Mesothelial cell of epicardium (in vitro differentiated cells): Measurements from ENCODE around the gene HMGN3. TPM values are rescaled to one million over a fixed set of nuclear protein-coding genes. Genes with fewer than 3 reads are reported as not detected.

Experiments
- DNase-seq, 2 experiments: peaks; one replicate each; pipeline ENCODE4 v3.0.0; 2021; ENCODE audit warnings: low spot score in 2 of 2; ENCODE audit not compliant: unreplicated experiment in 2 of 2
- H3K27ac Mint-ChIP-seq: 2 replicates; pipeline ENCODE4 v1.8.0; 2021; ENCODE audit warnings: mixed read lengths
- H3K27me3 Mint-ChIP-seq: 2 replicates; pipeline ENCODE4 v1.8.0; 2021; ENCODE audit warnings: low read depth, mixed read lengths
- H3K36me3 Mint-ChIP-seq: 2 replicates; pipeline ENCODE4 v1.8.0; 2021; ENCODE audit warnings: mixed read lengths
- H3K4me1 Mint-ChIP-seq: 2 replicates; pipeline ENCODE4 v1.8.0; 2021; ENCODE audit warnings: mixed read lengths
- H3K4me3 Mint-ChIP-seq: 2 replicates; pipeline ENCODE4 v1.8.0; 2021; ENCODE audit warnings: mild to moderate bottlenecking, moderate library complexity, mixed read lengths
- H3K9me3 Mint-ChIP-seq: 2 replicates; pipeline ENCODE4 v1.8.0; 2021; ENCODE audit warnings: mixed read lengths
- total RNA-seq: library from RNA; stranded (reverse); gene quantifications from 3 replicates; pipeline ENCODE4 v1.2.1, GENCODE V29; 2021
- TF ChIP-seq, protein P1 (sequence below): fragments of 200-600 bp; sonication (generic); IDR thresholded peaks from one replicate; pipeline ENCODE4 v1.5.0; 2021; ENCODE audit warnings: antibody characterized with exemption; ENCODE audit not compliant: unreplicated experiment

The HMGN3 gene
- total RNA-seq, 1 donor from 2014 or later = 104 TPM

- Mint-ChIP-seq H3K4me3 (no peak overlapping the region), H3K27me3 (no peaks in the 10 kb centered on the region), H3K36me3 (peaks cover 30% of the 10 kb centered on the region), H3K4me1 (no peaks in the 10 kb centered on the region), H3K27ac (no peak overlapping the region), H3K9me3 (no peaks in the 10 kb centered on the region)
- TF ChIP-seq, protein P1, sequence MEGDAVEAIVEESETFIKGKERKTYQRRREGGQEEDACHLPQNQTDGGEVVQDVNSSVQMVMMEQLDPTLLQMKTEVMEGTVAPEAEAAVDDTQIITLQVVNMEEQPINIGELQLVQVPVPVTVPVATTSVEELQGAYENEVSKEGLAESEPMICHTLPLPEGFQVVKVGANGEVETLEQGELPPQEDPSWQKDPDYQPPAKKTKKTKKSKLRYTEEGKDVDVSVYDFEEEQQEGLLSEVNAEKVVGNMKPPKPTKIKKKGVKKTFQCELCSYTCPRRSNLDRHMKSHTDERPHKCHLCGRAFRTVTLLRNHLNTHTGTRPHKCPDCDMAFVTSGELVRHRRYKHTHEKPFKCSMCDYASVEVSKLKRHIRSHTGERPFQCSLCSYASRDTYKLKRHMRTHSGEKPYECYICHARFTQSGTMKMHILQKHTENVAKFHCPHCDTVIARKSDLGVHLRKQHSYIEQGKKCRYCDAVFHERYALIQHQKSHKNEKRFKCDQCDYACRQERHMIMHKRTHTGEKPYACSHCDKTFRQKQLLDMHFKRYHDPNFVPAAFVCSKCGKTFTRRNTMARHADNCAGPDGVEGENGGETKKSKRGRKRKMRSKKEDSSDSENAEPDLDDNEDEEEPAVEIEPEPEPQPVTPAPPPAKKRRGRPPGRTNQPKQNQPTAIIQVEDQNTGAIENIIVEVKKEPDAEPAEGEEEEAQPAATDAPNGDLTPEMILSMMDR = no peak
- no peak for DNase-seq
Measured at GRCh38 chr6:79203753-79204253, 30.7 kb downstream of the HMGN3 start.

GRCh38 chr6:79202556-79202955 lies 31.9 kb downstream of the HMGN3 start:
- no peaks in the 10 kb centered on the region for H3K27me3 Mint-ChIP-seq
- H3K4me3 Mint-ChIP-seq = no peak overlapping the region
- H3K4me1 Mint-ChIP-seq = no peaks in the 10 kb centered on the region
- peaks cover under 1% of the 10 kb centered on the region for H3K9me3 Mint-ChIP-seq
- H3K27ac Mint-ChIP-seq = no peak overlapping the region
- H3K36me3 Mint-ChIP-seq = peaks cover 22% of the 10 kb centered on the region
- TF ChIP-seq, protein P1 = no peak
- no peak for DNase-seq

- H3K36me3 Mint-ChIP-seq = peaks cover 20% of the 10 kb centered on the region
- H3K9me3 Mint-ChIP-seq = peaks cover 6% of the 10 kb centered on the region
- no peaks in the 10 kb centered on the region for H3K27me3 Mint-ChIP-seq
- peak overlapping the region; percentile 9 for H3K27ac Mint-ChIP-seq
- no peaks in the 10 kb centered on the region for H3K4me1 Mint-ChIP-seq
- H3K4me3 Mint-ChIP-seq = no peak overlapping the region
- no peak for DNase-seq
- TF ChIP-seq, protein P1 = no peak
Measured at GRCh38 chr6:79201983-79202382, 32.5 kb downstream of the HMGN3 start.

GRCh38 chr6:79201143-79201542 lies 33.3 kb downstream of the HMGN3 start:
- TF ChIP-seq, protein P1 = no peak

GRCh38 chr6:79196912-79197311 lies 37.6 kb downstream of the HMGN3 start:
- DNase-seq = no peak
- Mint-ChIP-seq H3K4me3 (no peak overlapping the region), H3K9me3 (peaks cover 18% of the 10 kb centered on the region), H3K27ac (no peak overlapping the region), H3K27me3 (no peaks in the 10 kb centered on the region), H3K4me1 (no peaks in the 10 kb centered on the region), H3K36me3 (peaks cover 14% of the 10 kb centered on the region)
- TF ChIP-seq, protein P1 = no peak

More at GRCh38 chr6:79201143-79201542, 33.3 kb downstream of the HMGN3 start:
- Mint-ChIP-seq H3K36me3 (peaks cover 13% of the 10 kb centered on the region), H3K9me3 (peaks cover 6% of the 10 kb centered on the region), H3K4me1 (no peaks in the 10 kb centered on the region), H3K27ac (no peak overlapping the region), H3K27me3 (no peaks in the 10 kb centered on the region), H3K4me3 (no peak overlapping the region)
- no peak for DNase-seq

DNA sequence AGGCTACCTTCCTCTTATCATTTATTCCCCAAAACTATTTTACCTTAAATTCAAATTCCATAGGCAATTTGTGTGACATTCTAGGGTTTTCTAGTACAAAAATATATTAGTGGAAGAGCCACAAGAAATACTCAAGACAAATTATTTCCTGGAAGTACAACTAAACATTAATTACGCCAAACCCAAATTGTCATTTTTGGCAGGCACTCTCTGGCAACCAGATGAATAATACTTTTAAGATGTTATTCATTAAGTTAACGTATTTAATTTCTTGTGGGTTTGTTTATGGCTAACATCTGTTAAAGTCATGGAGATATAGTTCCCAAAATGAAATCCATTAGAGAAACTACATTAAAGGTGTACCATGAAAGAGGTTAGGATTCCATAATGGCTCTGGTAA lies 40.5 kb downstream of the HMGN3 start:
- TF ChIP-seq, protein P1 = no peak
- no peak for DNase-seq
- H3K4me3 Mint-ChIP-seq = no peak overlapping the region
- no peak overlapping the region for H3K27ac Mint-ChIP-seq
- peaks cover 4% of the 10 kb centered on the region for H3K4me1 Mint-ChIP-seq
- H3K36me3 Mint-ChIP-seq = peaks cover 14% of the 10 kb centered on the region
- no peaks in the 10 kb centered on the region for H3K27me3 Mint-ChIP-seq
- peaks cover 28% of the 10 kb centered on the region for H3K9me3 Mint-ChIP-seq
